Neural progenitor cell (in vitro differentiated cells): Measurements from ENCODE around the gene CACNB4. TPM values are rescaled to one million over a fixed set of nuclear protein-coding genes. Genes with fewer than 3 reads are reported as not detected.

Source experiments
- DNase-seq: peaks from one replicate; pipeline ENCODE4 v3.0.0-alpha.2; 2016; ENCODE audit warnings: low spot score
- H2AFZ ChIP-seq: fragments of 200-600 bp; sonication (generic); replicated peaks from 2 replicates; pipeline ENCODE4 v1.6.1; 2016; ENCODE audit warnings: antibody characterized with exemption
- H3F3A ChIP-seq: fragments of 200-600 bp; sonication (generic); 2 replicates; pipeline ENCODE4 v1.6.1; 2016; ENCODE audit warnings: antibody characterized with exemption, low read depth
- H3K27ac ChIP-seq: fragments of 200-600 bp; sonication (generic); 2 replicates; pipeline ENCODE4 v1.5.1; 2016; ENCODE audit warnings: mild to moderate bottlenecking
- H3K27me3 ChIP-seq: fragments of 200-600 bp; sonication (generic); 2 replicates; pipeline ENCODE4 v1.6.1; 2016; ENCODE audit warnings: mild to moderate bottlenecking, moderate library complexity
- H3K36me3 ChIP-seq: fragments of 200-600 bp; sonication (generic); 2 replicates; pipeline ENCODE4 v1.5.1; 2016
- H3K4me1 ChIP-seq: fragments of 200-600 bp; sonication (generic); 2 replicates; pipeline ENCODE4 v1.6.1; 2016; ENCODE audit warnings: mixed run types
- H3K4me2 ChIP-seq: fragments of 200-600 bp; sonication (generic); 2 replicates; pipeline ENCODE4 v1.6.1; 2016
- H3K4me3 ChIP-seq: fragments of 200-600 bp; sonication (generic); 2 replicates; pipeline ENCODE4 v1.5.1; 2016
- H3K79me2 ChIP-seq: fragments of 200-600 bp; sonication (generic); 2 replicates; pipeline ENCODE4 v1.6.1; 2016; ENCODE audit warnings: low read depth
- H3K9ac ChIP-seq: fragments of 200-600 bp; sonication (generic); 2 replicates; pipeline ENCODE4 v1.6.1; 2016
- H3K9me3 ChIP-seq: fragments of 200-600 bp; sonication (generic); 2 replicates; pipeline ENCODE4 v1.5.1; 2016; ENCODE audit warnings: low read depth
- H4K20me1 ChIP-seq: fragments of 200-600 bp; sonication (generic); 2 replicates; pipeline ENCODE4 v1.6.1; 2016; ENCODE audit warnings: low read depth
- H3K27ac Mint-ChIP-seq: 3 replicates; pipeline ENCODE4 v1.8.0; 2021; ENCODE audit warnings: mixed read lengths
- H3K27me3 Mint-ChIP-seq: 2 replicates; pipeline ENCODE4 v1.8.0; 2022; ENCODE audit warnings: low read depth, mild to moderate bottlenecking, inconsistent platforms, moderate library complexity, mixed read lengths; ENCODE audit not compliant: insufficient read depth
- H3K36me3 Mint-ChIP-seq: 3 replicates; pipeline ENCODE4 v1.8.0; 2021; ENCODE audit warnings: mixed read lengths
- H3K4me1 Mint-ChIP-seq: 3 replicates; pipeline ENCODE4 v1.8.0; 2021; ENCODE audit warnings: mixed read lengths
- H3K4me3 Mint-ChIP-seq: 3 replicates; pipeline ENCODE4 v1.8.0; 2021; ENCODE audit warnings: mild to moderate bottlenecking, moderate library complexity, mixed read lengths
- H3K9me3 Mint-ChIP-seq: 3 replicates; pipeline ENCODE4 v1.8.0; 2020; ENCODE audit warnings: mixed read lengths
- CTCF ChIP-seq: fragments of 200-600 bp; sonication (generic); IDR thresholded peaks from 2 replicates; pipeline ENCODE4 v1.5.1; 2017; ENCODE audit warnings: antibody characterized with exemption, mild to moderate bottlenecking
- EZH2 ChIP-seq: fragments of 200-600 bp; sonication (generic); IDR thresholded peaks from 2 replicates; pipeline ENCODE4 v1.6.1; 2017; ENCODE audit warnings: antibody characterized with exemption, mild to moderate bottlenecking, moderate library complexity
- EZH2phosphoT487 ChIP-seq: fragments of 200-600 bp; sonication (generic); IDR thresholded peaks from 2 replicates; pipeline ENCODE4 v1.6.1; 2017; ENCODE audit warnings: antibody characterized with exemption
- total RNA-seq: library from RNA; depleted of rRNA; stranded (reverse); fragments of >200 nt; gene quantifications from 2 replicates; pipeline ENCODE4 v1.2.3, GENCODE V29; 2015; ENCODE audit warnings: low replicate concordance

The CACNB4 gene
- total RNA-seq, 1 donor from 2014 or later: 14.2 TPM

DNA sequence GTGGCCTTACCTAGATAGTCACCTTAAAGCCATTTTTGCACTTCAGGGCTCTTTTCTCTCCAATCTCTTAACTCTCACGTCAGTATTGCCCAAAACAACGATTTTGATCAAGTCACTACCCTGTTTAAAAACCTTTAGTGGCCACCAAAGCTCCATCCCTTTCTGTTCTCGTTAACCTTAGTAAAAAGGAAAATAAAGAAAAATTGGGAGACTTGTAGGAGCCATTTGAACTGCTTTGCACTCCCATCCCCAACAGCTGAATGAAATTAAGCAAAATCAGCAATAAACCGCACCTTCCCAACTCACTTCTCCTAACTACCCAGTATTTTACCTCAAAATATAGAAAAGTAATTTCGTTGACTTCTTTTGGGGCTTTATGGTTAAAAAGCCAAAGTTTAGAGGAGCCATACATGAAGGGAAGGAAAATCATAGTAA is 269.9 kb downstream of the CACNB4 start:
- peaks cover 37% of the 10 kb centered on the region for H4K20me1 ChIP-seq
- no peaks in the 10 kb centered on the region for H3K36me3 ChIP-seq
- no peak overlapping the region for H3K27ac ChIP-seq
- TF ChIP-seq EZH2 (no peak), CTCF (no peak), EZH2phosphoT487 (no peak)
- H3K9me3 ChIP-seq: no peaks in the 10 kb centered on the region
- H3F3A ChIP-seq: no peaks in the 10 kb centered on the region
- peaks cover 42% of the 10 kb centered on the region for H3K79me2 ChIP-seq
- Mint-ChIP-seq H3K4me1 (peaks cover 26% of the 10 kb centered on the region), H3K27me3 (peaks cover 2% of the 10 kb centered on the region), H3K9me3 (no peaks in the 10 kb centered on the region), H3K36me3 (no peaks in the 10 kb centered on the region), H3K4me3 (peak overlapping the region; percentile 89), H3K27ac (no peak overlapping the region)
- H3K4me1 ChIP-seq: peaks cover 31% of the 10 kb centered on the region
- H2AFZ ChIP-seq: peak overlapping the region; percentile 88
- no peak overlapping the region for H3K9ac ChIP-seq
- no peak for DNase-seq
- no peaks in the 10 kb centered on the region for H3K27me3 ChIP-seq
- H3K4me3 ChIP-seq: peak overlapping the region; percentile 81
- H3K4me2 ChIP-seq: peak overlapping the region; percentile 73

DNA sequence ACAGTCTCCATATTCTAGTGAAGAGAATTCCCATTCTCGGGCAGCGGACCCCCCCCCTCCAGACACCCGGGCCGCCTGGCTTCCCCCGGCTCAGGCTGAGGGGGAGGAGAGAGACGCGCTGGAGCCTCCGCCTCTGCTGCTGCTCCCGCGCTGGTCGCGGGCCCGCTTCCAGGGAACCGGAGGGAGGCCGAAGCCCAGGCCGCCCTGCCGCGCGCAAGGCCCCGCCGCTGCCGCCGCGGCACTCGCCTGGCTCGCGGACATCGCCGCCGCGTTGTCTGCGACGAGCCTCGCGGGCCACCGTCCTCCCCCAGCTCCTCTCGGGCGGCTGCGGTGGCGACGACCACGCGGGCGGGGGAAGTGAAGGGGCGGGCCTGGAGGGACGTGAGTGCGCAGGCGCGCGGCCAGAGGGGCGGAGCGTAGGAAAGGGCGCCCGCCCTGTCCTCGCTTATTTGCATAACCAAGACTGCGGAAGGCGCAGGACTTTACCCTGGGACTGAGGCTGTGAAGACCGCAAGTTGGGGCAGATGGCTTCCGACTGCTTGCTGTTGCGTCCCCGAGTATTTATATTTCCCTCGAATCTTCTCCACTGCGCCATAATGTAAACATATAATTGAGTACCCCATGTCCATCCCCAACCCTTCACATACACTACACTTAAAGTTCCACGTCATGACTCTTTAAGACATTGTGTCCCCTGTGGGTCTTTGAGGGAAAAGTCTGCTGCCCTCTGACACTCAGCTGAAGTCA is 270.5 kb downstream of the CACNB4 start, which contains the start of gene ARL5A:
ARL5A (minus strand) TSS at position 279 of the 747 bp plus-strand sequence; CDS start at position 34, 245 bp downstream.
- peak within 1 kb of the TSS; percentile 99 for H3K4me3 Mint-ChIP-seq
- H3K4me1 Mint-ChIP-seq: peaks cover 29% of the 10 kb centered on the region

GRCh38 chr2:151827564-151828142 is 271.2 kb downstream of the CACNB4 start:
- H3K9ac ChIP-seq: peak overlapping the region; percentile 68
- peak overlapping the region; percentile 94 for H3K27ac Mint-ChIP-seq
- H3K4me2 ChIP-seq: peak overlapping the region; percentile 86
- TF ChIP-seq CTCF: no peak
- no peak for TF ChIP-seq EZH2phosphoT487
- TF ChIP-seq EZH2: no peak
- no peaks in the 10 kb centered on the region for H3K9me3 Mint-ChIP-seq
- H3K4me1 Mint-ChIP-seq: peaks cover 30% of the 10 kb centered on the region
- H3K79me2 ChIP-seq: peaks cover 55% of the 10 kb centered on the region
- peaks cover 35% of the 10 kb centered on the region for H3K4me1 ChIP-seq
- H3K4me3 Mint-ChIP-seq: peak overlapping the region; percentile 99
- no peaks in the 10 kb centered on the region for H3K9me3 ChIP-seq
- no peak overlapping the region for H3K27ac ChIP-seq
- peaks cover 48% of the 10 kb centered on the region for H4K20me1 ChIP-seq
- H3K27me3 ChIP-seq: no peaks in the 10 kb centered on the region
- no peaks in the 10 kb centered on the region for H3K36me3 ChIP-seq
- peaks cover 3% of the 10 kb centered on the region for H3K36me3 Mint-ChIP-seq
- peaks cover 2% of the 10 kb centered on the region for H3K27me3 Mint-ChIP-seq
- peak; percentile 43 for DNase-seq
- H3K4me3 ChIP-seq: peak overlapping the region; percentile 81
- H3F3A ChIP-seq: no peaks in the 10 kb centered on the region
- H2AFZ ChIP-seq: peak overlapping the region; percentile 14

More for the DNA sequence above, 270.5 kb downstream of the CACNB4 start, which contains the start of gene ARL5A:
- no peaks in the 10 kb centered on the region for H3K9me3 ChIP-seq
- no peaks in the 10 kb centered on the region for H3K36me3 Mint-ChIP-seq
- peak within 1 kb of the TSS; percentile 68 for H3K9ac ChIP-seq
- peaks cover 35% of the 10 kb centered on the region for H3K4me1 ChIP-seq
- peak; percentile 96 for DNase-seq
- H2AFZ ChIP-seq: peak within 1 kb of the TSS; percentile 88
- TF ChIP-seq EZH2 (no peak), CTCF (no peak), EZH2phosphoT487 (no peak)
- H3K9me3 Mint-ChIP-seq: no peaks in the 10 kb centered on the region
- no peaks in the 10 kb centered on the region for H3F3A ChIP-seq
- peaks cover 2% of the 10 kb centered on the region for H3K27me3 Mint-ChIP-seq
- no peaks in the 10 kb centered on the region for H3K27me3 ChIP-seq
- H4K20me1 ChIP-seq: peaks cover 42% of the 10 kb centered on the region
- peaks cover 48% of the 10 kb centered on the region for H3K79me2 ChIP-seq
- H3K4me3 ChIP-seq: peak within 1 kb of the TSS; percentile 81
- peak within 1 kb of the TSS; percentile 94 for H3K27ac Mint-ChIP-seq
- H3K4me2 ChIP-seq: peak within 1 kb of the TSS; percentile 86
- H3K36me3 ChIP-seq: no peaks in the 10 kb centered on the region
- no peak within 1 kb of the TSS for H3K27ac ChIP-seq
